ENCODE results near the gene RIMBP2. TPM values are rescaled to one million over a fixed set of nuclear protein-coding genes. Genes with fewer than 3 reads are reported as not detected.

The RIMBP2 gene
- total RNA-seq, 1 donor from 2014 or later, result 20.5 TPM

GRCh38 chr12:130685850-130686249 is 30.2 kb downstream of the RIMBP2 start:
- H3K9me3 Mint-ChIP-seq (ENCODE audit: unreplicated experiment), result peaks cover 13% of the 10 kb centered on the region
- H3K27me3 Mint-ChIP-seq (ENCODE audit: unreplicated experiment), result peaks cover 2% of the 10 kb centered on the region
- no peaks in the 10 kb centered on the region for H3K36me3 Mint-ChIP-seq (ENCODE audit: unreplicated experiment)
- H3K27ac Mint-ChIP-seq (ENCODE audit: unreplicated experiment), result no peak overlapping the region
- H3K4me3 Mint-ChIP-seq (ENCODE audit: unreplicated experiment), result no peak overlapping the region
- TF ChIP-seq CTCF (IDR thresholded peaks at IDR 0.05; ENCODE audit: partially characterized antibody, unreplicated experiment), result no peak
- no peak for DNase-seq
- H3K4me1 Mint-ChIP-seq (ENCODE audit: low read depth, unreplicated experiment), result peaks cover 9% of the 10 kb centered on the region

GRCh38 chr12:130685250-130685787 is 30.8 kb downstream of the RIMBP2 start:
- TF ChIP-seq CTCF (IDR thresholded peaks at IDR 0.05; ENCODE audit: partially characterized antibody, unreplicated experiment), result no peak
- H3K4me3 Mint-ChIP-seq (ENCODE audit: unreplicated experiment), result no peak overlapping the region

GRCh38 chr12:130683811-130684210 is 32.3 kb downstream of the RIMBP2 start:
- H3K27me3 Mint-ChIP-seq (ENCODE audit: unreplicated experiment), result no peaks in the 10 kb centered on the region
- H3K27ac Mint-ChIP-seq (ENCODE audit: unreplicated experiment), result no peak overlapping the region
- H3K9me3 Mint-ChIP-seq (ENCODE audit: unreplicated experiment), result peaks cover 13% of the 10 kb centered on the region
- DNase-seq, result no peak
- no peak overlapping the region for H3K4me3 Mint-ChIP-seq (ENCODE audit: unreplicated experiment)
- TF ChIP-seq CTCF (IDR thresholded peaks at IDR 0.05; ENCODE audit: partially characterized antibody, unreplicated experiment), result no peak
- peaks cover 9% of the 10 kb centered on the region for H3K4me1 Mint-ChIP-seq (ENCODE audit: low read depth, unreplicated experiment)
- H3K36me3 Mint-ChIP-seq (ENCODE audit: unreplicated experiment), result no peaks in the 10 kb centered on the region

More at GRCh38 chr12:130685250-130685787, 30.8 kb downstream of the RIMBP2 start:
- DNase-seq, result no peak
- peaks cover 2% of the 10 kb centered on the region for H3K27me3 Mint-ChIP-seq (ENCODE audit: unreplicated experiment)
- peak overlapping the region; percentile 62 for H3K27ac Mint-ChIP-seq (ENCODE audit: unreplicated experiment)
- peaks cover 13% of the 10 kb centered on the region for H3K9me3 Mint-ChIP-seq (ENCODE audit: unreplicated experiment)
- peaks cover 9% of the 10 kb centered on the region for H3K4me1 Mint-ChIP-seq (ENCODE audit: low read depth, unreplicated experiment)
- H3K36me3 Mint-ChIP-seq (ENCODE audit: unreplicated experiment), result no peaks in the 10 kb centered on the region

- Mint-ChIP-seq H3K4me3 (ENCODE audit: unreplicated experiment) (no peak overlapping the region), H3K36me3 (ENCODE audit: unreplicated experiment) (no peaks in the 10 kb centered on the region), H3K27me3 (ENCODE audit: unreplicated experiment) (no peaks in the 10 kb centered on the region), H3K4me1 (ENCODE audit: low read depth, unreplicated experiment) (peaks cover 9% of the 10 kb centered on the region), H3K27ac (ENCODE audit: unreplicated experiment) (no peak overlapping the region), H3K9me3 (ENCODE audit: unreplicated experiment) (peaks cover 11% of the 10 kb centered on the region)
- no peak for DNase-seq
- no peak for TF ChIP-seq CTCF (IDR thresholded peaks at IDR 0.05; ENCODE audit: partially characterized antibody, unreplicated experiment)
Measured at GRCh38 chr12:130683080-130683479, 33.0 kb downstream of the RIMBP2 start.

GRCh38 chr12:130680451-130680990 is 35.6 kb downstream of the RIMBP2 start:
- peaks cover 4% of the 10 kb centered on the region for H3K27me3 Mint-ChIP-seq (ENCODE audit: unreplicated experiment)
- H3K4me3 Mint-ChIP-seq (ENCODE audit: unreplicated experiment), result no peak overlapping the region
- no peak overlapping the region for H3K27ac Mint-ChIP-seq (ENCODE audit: unreplicated experiment)
- H3K4me1 Mint-ChIP-seq (ENCODE audit: low read depth, unreplicated experiment), result peaks cover 3% of the 10 kb centered on the region
- DNase-seq, result no peak
- H3K9me3 Mint-ChIP-seq (ENCODE audit: unreplicated experiment), result peaks cover 9% of the 10 kb centered on the region
- peaks cover 4% of the 10 kb centered on the region for H3K36me3 Mint-ChIP-seq (ENCODE audit: unreplicated experiment)
- no peak for TF ChIP-seq CTCF (IDR thresholded peaks at IDR 0.05; ENCODE audit: partially characterized antibody, unreplicated experiment)

Data from glutamatergic neuron (in vitro differentiated cells).